Esophagus squamous epithelium (tissue), 5 donors: Measurements from ENCODE around the gene CTXN2. TPM values are rescaled to one million over a fixed set of nuclear protein-coding genes. Genes with fewer than 3 reads are reported as not detected.

Experiments
- DNase-seq: peaks from one replicate; lab custom pipeline; 2025; lab: John Stamatoyannopoulos, UW
- H3K27ac ChIP-seq, 4 donors: fragments of 200-600 bp; sonication (generic); one replicate each; pipeline ENCODE4 v1.5.1; 2016 to 2019; ENCODE audit warnings: mild to moderate bottlenecking in 1 of 4
- H3K27me3 ChIP-seq, 4 donors: fragments of 200-600 bp; sonication (generic); 1 replicate in 3 of 4; 2 replicates in 1 of 4; pipeline versions ENCODE4 v1.5.1 to v1.6.0; 2017 to 2021; ENCODE audit warnings: antibody characterized with exemption in 1 of 4
- H3K36me3 ChIP-seq, 3 donors: fragments of 200-600 bp; sonication (generic); one replicate each; pipeline ENCODE4 v1.5.1; 2016 to 2019
- H3K4me1 ChIP-seq, 3 donors: fragments of 200-600 bp; sonication (generic); one replicate each; pipeline ENCODE4 v1.5.1; 2017 to 2019
- H3K4me3 ChIP-seq, 4 donors: fragments of 200-600 bp; sonication (generic); 1 replicate in 3 of 4; 2 replicates in 1 of 4; pipeline ENCODE4 v1.5.1; 2016 to 2019; ENCODE audit warnings: mild to moderate bottlenecking in 2 of 4, moderate library complexity in 1 of 4
- H3K9me3 ChIP-seq, 3 donors: fragments of 200-600 bp; sonication (generic); one replicate each; pipeline ENCODE4 v1.5.1; 2016 to 2019
- POLR2A ChIP-seq, 4 donors: fragments of 450-650 bp; IDR thresholded peaks; one replicate each; pipeline ENCODE4 v1.6.1; 2017; ENCODE audit warnings: antibody characterized with exemption in 4 of 4, mild to moderate bottlenecking in 4 of 4, moderate library complexity in 3 of 4
- WGBS, 2 donors: methylation state at CpG; one replicate each; pipeline ENCODE4 v1.1.5; 2018; 5-methylcytosine and 5-hydroxymethylcytosine counted together
- intact Hi-C: fragments of 100-400 bp; cut with DNase I; formaldehyde crosslinking; loops from one replicate; pipeline ENCODE4 v1.15.0; 2022
- total RNA-seq, 4 donors: library from RNA; depleted of rRNA; stranded (reverse); fragments of >200 nt; gene quantifications; one replicate each; pipeline ENCODE4 v1.1.0, GENCODE V29; 2016
- TF ChIP-seq, protein P1 (sequence below), 6 experiments: fragments of 450-650 bp in 4 of 6; fragments of 200-600 bp in 2 of 6; sonication (generic) in 2 of 6; IDR thresholded peaks; one replicate each; pipeline ENCODE4 v1.5.1; 2016 to 2019; ENCODE audit warnings: antibody characterized with exemption in 6 of 6, mild to moderate bottlenecking in 4 of 6, moderate library complexity in 4 of 6
- donor health status: DM: yes; HTN: yes; CAD: no.

Gene CTXN2
- total RNA-seq, 4 donors from 2014 or later = not detected

GRCh38 chr15:48176957-48177356 lies 14.5 kb upstream of the CTXN2 start:
- WGBS, 2 donors = 83 to 85% methylated on average over 2 of the region's 2 CpGs
- Histone ChIP-seq H3K4me1 (peaks cover 0 to 16% (median 0%) of the 10 kb centered on the region in 3 donors), H3K36me3 (no peaks in the 10 kb centered on the region), H3K27ac (no peak overlapping the region), H3K4me3 (peak overlapping the region in 3 of 4 donors; percentile 36 to 80 (median 56)), H3K27me3 (peaks cover 0 to 37% (median 0%) of the 10 kb centered on the region in 4 donors), H3K9me3 (no peaks in the 10 kb centered on the region)
- no peak for DNase-seq
- intact Hi-C loops = no loop called here
- TF ChIP-seq, protein P1, sequence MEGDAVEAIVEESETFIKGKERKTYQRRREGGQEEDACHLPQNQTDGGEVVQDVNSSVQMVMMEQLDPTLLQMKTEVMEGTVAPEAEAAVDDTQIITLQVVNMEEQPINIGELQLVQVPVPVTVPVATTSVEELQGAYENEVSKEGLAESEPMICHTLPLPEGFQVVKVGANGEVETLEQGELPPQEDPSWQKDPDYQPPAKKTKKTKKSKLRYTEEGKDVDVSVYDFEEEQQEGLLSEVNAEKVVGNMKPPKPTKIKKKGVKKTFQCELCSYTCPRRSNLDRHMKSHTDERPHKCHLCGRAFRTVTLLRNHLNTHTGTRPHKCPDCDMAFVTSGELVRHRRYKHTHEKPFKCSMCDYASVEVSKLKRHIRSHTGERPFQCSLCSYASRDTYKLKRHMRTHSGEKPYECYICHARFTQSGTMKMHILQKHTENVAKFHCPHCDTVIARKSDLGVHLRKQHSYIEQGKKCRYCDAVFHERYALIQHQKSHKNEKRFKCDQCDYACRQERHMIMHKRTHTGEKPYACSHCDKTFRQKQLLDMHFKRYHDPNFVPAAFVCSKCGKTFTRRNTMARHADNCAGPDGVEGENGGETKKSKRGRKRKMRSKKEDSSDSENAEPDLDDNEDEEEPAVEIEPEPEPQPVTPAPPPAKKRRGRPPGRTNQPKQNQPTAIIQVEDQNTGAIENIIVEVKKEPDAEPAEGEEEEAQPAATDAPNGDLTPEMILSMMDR (IDR thresholded peaks at IDR 0.05) = no peak
- no peak for TF ChIP-seq POLR2A (IDR thresholded peaks at IDR 0.05)

GRCh38 chr15:48177383-48177765 lies 14.1 kb upstream of the CTXN2 start:
- 9 to 18% methylated on average over 10 of the region's 10 CpGs for WGBS, 2 donors
- Histone ChIP-seq H3K4me1 (peaks cover 0 to 16% (median 0%) of the 10 kb centered on the region in 3 donors), H3K9me3 (no peaks in the 10 kb centered on the region), H3K36me3 (no peaks in the 10 kb centered on the region), H3K27me3 (peaks cover 0 to 37% (median 0%) of the 10 kb centered on the region in 4 donors), H3K4me3 (peak overlapping the region; percentile 25 to 80 (median 46)), H3K27ac (peak overlapping the region; percentile 26 to 83 (median 57))
- TF ChIP-seq POLR2A (IDR thresholded peaks at IDR 0.05) = no peak
- TF ChIP-seq, protein P1 (IDR thresholded peaks at IDR 0.05) = no peak
- no peak for DNase-seq
- intact Hi-C loops = no loop called here

DNA sequence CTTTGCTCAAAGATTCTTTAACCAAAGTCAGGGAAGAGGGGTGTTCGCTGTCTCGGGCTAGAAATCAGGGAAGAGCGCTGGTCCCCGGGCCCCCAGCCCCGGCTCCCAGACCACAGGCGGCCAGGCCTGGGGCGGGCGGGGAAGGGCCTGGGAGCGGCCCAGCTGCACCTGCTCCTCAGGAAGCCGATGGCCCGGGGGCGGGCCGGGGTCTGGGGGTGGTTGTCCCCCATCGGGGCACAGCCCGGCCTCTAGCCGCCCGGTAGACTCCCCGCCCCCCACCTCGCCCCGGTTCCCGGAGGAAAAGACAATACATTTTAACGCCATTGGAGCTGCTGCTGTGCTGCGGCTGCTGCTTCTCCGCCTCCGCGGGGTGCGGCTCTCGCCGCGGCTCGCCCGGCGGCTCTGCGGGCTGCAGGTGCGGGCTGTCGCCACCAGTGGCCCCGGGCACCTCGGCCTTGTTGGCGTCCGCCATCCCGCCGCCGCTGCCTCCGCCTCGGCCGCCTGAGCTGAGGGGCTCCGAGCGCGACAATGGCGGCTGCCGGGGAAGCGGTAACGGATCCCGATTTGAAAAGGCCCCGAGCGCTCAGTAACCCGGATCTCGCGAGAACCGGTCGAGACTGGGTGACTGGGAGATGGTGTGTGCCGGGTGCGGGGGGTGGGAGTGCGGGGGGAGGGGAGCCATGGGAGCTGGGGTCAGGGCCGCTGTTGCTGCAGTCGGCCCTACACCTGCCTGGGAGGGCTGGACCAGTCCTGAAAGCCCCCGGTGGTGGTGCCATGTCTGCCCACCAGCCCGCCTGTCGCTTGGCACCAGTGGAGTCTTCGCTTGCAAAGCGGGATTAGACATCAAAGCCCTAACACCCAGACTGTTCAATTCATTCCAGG lies 13.5 kb upstream of the CTXN2 start, which contains the start of gene MYEF2:
MYEF2 (minus strand) TSS at position 530 of the 882 bp plus-strand sequence; CDS start at position 472, 58 bp downstream.
- intact Hi-C loops = no loop called here
- DNase-seq = no peak
- H3K9me3 ChIP-seq = no peaks in the 10 kb centered on the region
- peaks cover 0 to 16% (median 0%) of the 10 kb centered on the region in 3 donors for H3K4me1 ChIP-seq
- H3K27ac ChIP-seq = peak within 1 kb of the TSS; percentile 26 to 83 (median 57)
- peak within 1 kb of the TSS; percentile 25 to 80 (median 46) for H3K4me3 ChIP-seq
- peaks cover 0 to 37% (median 0%) of the 10 kb centered on the region in 4 donors for H3K27me3 ChIP-seq
- no peak for TF ChIP-seq POLR2A (IDR thresholded peaks at IDR 0.05)
- TF ChIP-seq, protein P1 (IDR thresholded peaks at IDR 0.05) = peak in 1 of 6 experiments; percentile 21
- no peaks in the 10 kb centered on the region for H3K36me3 ChIP-seq
- 6 to 13% methylated on average over 7 to 12 of the region's 71 CpGs for WGBS, 2 donors

- no peak for TF ChIP-seq POLR2A (IDR thresholded peaks at IDR 0.05)
- TF ChIP-seq, protein P1 (IDR thresholded peaks at IDR 0.05) = no peak
- H3K27ac ChIP-seq = no peak overlapping the region
- intact Hi-C loops = no loop called here
- DNase-seq = no peak
- H3K27me3 ChIP-seq = peaks cover 0 to 37% (median 0%) of the 10 kb centered on the region in 4 donors
- H3K4me1 ChIP-seq = peaks cover 0 to 16% (median 0%) of the 10 kb centered on the region in 3 donors
- WGBS, 2 donors = 69 to 71% methylated on average over 1 of the region's 1 CpG
- no peaks in the 10 kb centered on the region for H3K36me3 ChIP-seq
- peak overlapping the region in 3 of 4 donors; percentile 36 to 80 (median 56) for H3K4me3 ChIP-seq
- H3K9me3 ChIP-seq = no peaks in the 10 kb centered on the region
These were observed 12.9 kb upstream of the CTXN2 start for GRCh38 chr15:48178648-48178931.

GRCh38 chr15:48182749-48183148 lies 8.7 kb upstream of the CTXN2 start:
- WGBS, 2 donors = 54 to 56% methylated on average over 2 of the region's 2 CpGs
- intact Hi-C loops = no loop called here
- Histone ChIP-seq H3K4me1 (peaks cover 0 to 8% (median 0%) of the 10 kb centered on the region in 3 donors), H3K4me3 (no peak overlapping the region), H3K9me3 (no peaks in the 10 kb centered on the region), H3K27ac (no peak overlapping the region), H3K36me3 (no peaks in the 10 kb centered on the region), H3K27me3 (peaks cover 0 to 30% (median 0%) of the 10 kb centered on the region in 4 donors)
- no peak for TF ChIP-seq POLR2A (IDR thresholded peaks at IDR 0.05)
- TF ChIP-seq, protein P1 (IDR thresholded peaks at IDR 0.05) = no peak
- DNase-seq = no peak
